ENCODE results near the gene ANTXR1. TPM values are rescaled to one million over a fixed set of nuclear protein-coding genes. Genes with fewer than 3 reads are reported as not detected.

ANTXR1 gene
- total RNA-seq, 1 experiment from 2014 or later, result 12.4 TPM

- no peak for DNase-seq
- H3K36me3 ChIP-seq (replicated peaks; ENCODE audit: control insufficient read depth, insufficient read depth, low read length), result peaks cover 2% of the 10 kb centered on the region
- no peak overlapping the region for H3K4me3 ChIP-seq (ENCODE audit: insufficient read depth, low read depth, low read length)
- H3K27me3 ChIP-seq (ENCODE audit: control insufficient read depth, insufficient read depth, low read length), result no peaks in the 10 kb centered on the region
Observed at GRCh38 chr2:69083235-69083748, 70.3 kb downstream of the ANTXR1 start.

GRCh38 chr2:69084492-69084891 lies 71.5 kb downstream of the ANTXR1 start:
- no peak for DNase-seq
- Histone ChIP-seq H3K27me3 (ENCODE audit: control insufficient read depth, insufficient read depth, low read length) (no peaks in the 10 kb centered on the region), H3K36me3 (replicated peaks; ENCODE audit: control insufficient read depth, insufficient read depth, low read length) (peaks cover 2% of the 10 kb centered on the region)

GRCh38 chr2:69086466-69086865 lies 73.5 kb downstream of the ANTXR1 start:
- DNase-seq, result no peak
- peaks cover 2% of the 10 kb centered on the region for H3K36me3 ChIP-seq (replicated peaks; ENCODE audit: control insufficient read depth, insufficient read depth, low read length)
- H3K27me3 ChIP-seq (ENCODE audit: control insufficient read depth, insufficient read depth, low read length), result no peaks in the 10 kb centered on the region
- H3K4me3 ChIP-seq (ENCODE audit: insufficient read depth, low read depth, low read length), result no peak overlapping the region

More at GRCh38 chr2:69084492-69084891, 71.5 kb downstream of the ANTXR1 start:
- H3K4me3 ChIP-seq (ENCODE audit: insufficient read depth, low read depth, low read length), result no peak overlapping the region

- DNase-seq, result no peak
- H3K4me3 ChIP-seq (ENCODE audit: insufficient read depth, low read depth, low read length), result no peak overlapping the region
- H3K27me3 ChIP-seq (ENCODE audit: control insufficient read depth, insufficient read depth, low read length), result no peaks in the 10 kb centered on the region
Observed at GRCh38 chr2:69087211-69087911, 74.4 kb downstream of the ANTXR1 start.

GRCh38 chr2:69087912-69088240 lies 74.9 kb downstream of the ANTXR1 start:
- H3K36me3 ChIP-seq (replicated peaks; ENCODE audit: control insufficient read depth, insufficient read depth, low read length), result no peaks in the 10 kb centered on the region; the same call in 1 of the 2 replicates
- no peaks in the 10 kb centered on the region for H3K27me3 ChIP-seq (ENCODE audit: control insufficient read depth, insufficient read depth, low read length)
- no peak for DNase-seq
- no peak overlapping the region for H3K4me3 ChIP-seq (ENCODE audit: insufficient read depth, low read depth, low read length)

More at GRCh38 chr2:69087211-69087911, 74.4 kb downstream of the ANTXR1 start:
- no peaks in the 10 kb centered on the region; the same call in none of the 2 replicates for H3K36me3 ChIP-seq (replicated peaks; ENCODE audit: control insufficient read depth, insufficient read depth, low read length)

GRCh38 chr2:69088466-69088865 lies 75.5 kb downstream of the ANTXR1 start:
- no peak for DNase-seq
- Histone ChIP-seq H3K4me3 (ENCODE audit: insufficient read depth, low read depth, low read length) (no peak overlapping the region), H3K27me3 (ENCODE audit: control insufficient read depth, insufficient read depth, low read length) (no peaks in the 10 kb centered on the region), H3K36me3 (replicated peaks; ENCODE audit: control insufficient read depth, insufficient read depth, low read length) (no peaks in the 10 kb centered on the region)

- no peak for DNase-seq
- H3K4me3 ChIP-seq (ENCODE audit: insufficient read depth, low read depth, low read length), result no peak overlapping the region
- H3K36me3 ChIP-seq (replicated peaks; ENCODE audit: control insufficient read depth, insufficient read depth, low read length), result no peaks in the 10 kb centered on the region
Observed at GRCh38 chr2:69089266-69089665, 76.3 kb downstream of the ANTXR1 start.

GRCh38 chr2:69089998-69090397 lies 77.0 kb downstream of the ANTXR1 start:
- no peak overlapping the region for H3K4me3 ChIP-seq (ENCODE audit: insufficient read depth, low read depth, low read length)
- no peaks in the 10 kb centered on the region for H3K36me3 ChIP-seq (replicated peaks; ENCODE audit: control insufficient read depth, insufficient read depth, low read length)
- no peak for DNase-seq
- H3K27me3 ChIP-seq (ENCODE audit: control insufficient read depth, insufficient read depth, low read length), result no peaks in the 10 kb centered on the region

More at GRCh38 chr2:69089266-69089665, 76.3 kb downstream of the ANTXR1 start:
- no peaks in the 10 kb centered on the region for H3K27me3 ChIP-seq (ENCODE audit: control insufficient read depth, insufficient read depth, low read length)

GRCh38 chr2:69090820-69091219 lies 77.8 kb downstream of the ANTXR1 start:
- DNase-seq, result no peak
- Histone ChIP-seq H3K27me3 (ENCODE audit: control insufficient read depth, insufficient read depth, low read length) (no peaks in the 10 kb centered on the region), H3K4me3 (ENCODE audit: insufficient read depth, low read depth, low read length) (no peak overlapping the region), H3K36me3 (replicated peaks; ENCODE audit: control insufficient read depth, insufficient read depth, low read length) (no peaks in the 10 kb centered on the region)

GRCh38 chr2:69092857-69093256 lies 79.9 kb downstream of the ANTXR1 start:
- Histone ChIP-seq H3K36me3 (replicated peaks; ENCODE audit: control insufficient read depth, insufficient read depth, low read length) (no peaks in the 10 kb centered on the region), H3K4me3 (ENCODE audit: insufficient read depth, low read depth, low read length) (no peak overlapping the region), H3K27me3 (ENCODE audit: control insufficient read depth, insufficient read depth, low read length) (no peaks in the 10 kb centered on the region)
- no peak for DNase-seq

- Histone ChIP-seq H3K27me3 (ENCODE audit: control insufficient read depth, insufficient read depth, low read length) (no peaks in the 10 kb centered on the region), H3K4me3 (ENCODE audit: insufficient read depth, low read depth, low read length) (no peak overlapping the region), H3K36me3 (replicated peaks; ENCODE audit: control insufficient read depth, insufficient read depth, low read length) (no peaks in the 10 kb centered on the region)
- DNase-seq, result no peak
Observed at GRCh38 chr2:69095305-69095704, 82.3 kb downstream of the ANTXR1 start.

GRCh38 chr2:69096326-69097095 lies 83.5 kb downstream of the ANTXR1 start:
- H3K36me3 ChIP-seq (replicated peaks; ENCODE audit: control insufficient read depth, insufficient read depth, low read length), result no peaks in the 10 kb centered on the region
- no peak for DNase-seq
- H3K27me3 ChIP-seq (ENCODE audit: control insufficient read depth, insufficient read depth, low read length), result no peaks in the 10 kb centered on the region
- H3K4me3 ChIP-seq (ENCODE audit: insufficient read depth, low read depth, low read length), result no peak overlapping the region

- Histone ChIP-seq H3K4me3 (ENCODE audit: insufficient read depth, low read depth, low read length) (no peak overlapping the region), H3K36me3 (replicated peaks; ENCODE audit: control insufficient read depth, insufficient read depth, low read length) (no peaks in the 10 kb centered on the region), H3K27me3 (ENCODE audit: control insufficient read depth, insufficient read depth, low read length) (no peaks in the 10 kb centered on the region)
- no peak for DNase-seq
Observed at GRCh38 chr2:69097148-69097610, 84.2 kb downstream of the ANTXR1 start.

GRCh38 chr2:69097891-69098655 lies 85.1 kb downstream of the ANTXR1 start:
- Histone ChIP-seq H3K4me3 (ENCODE audit: insufficient read depth, low read depth, low read length) (no peak overlapping the region), H3K36me3 (replicated peaks; ENCODE audit: control insufficient read depth, insufficient read depth, low read length) (no peaks in the 10 kb centered on the region), H3K27me3 (ENCODE audit: control insufficient read depth, insufficient read depth, low read length) (no peaks in the 10 kb centered on the region)
- DNase-seq, result no peak

Measured in H7 (cell line).